GM19025 (cell line): ENCODE results near the gene RBM19.

Source experiments
- ATAC-seq: cut with Tn5 transposase; IDR thresholded peaks from one replicate; pipeline ENCODE4 v1.9.1; 2021; ENCODE audit warnings: mild to moderate bottlenecking, low read depth, moderate library complexity; ENCODE audit not compliant: unreplicated experiment

RBM19 gene

GRCh38 chr12:113889891-113890581, 76.1 kb downstream of the RBM19 start:
- no peak for ATAC-seq

- ATAC-seq = no peak
These were observed 77.0 kb downstream of the RBM19 start for GRCh38 chr12:113889076-113889475.

- ATAC-seq = no peak
These were observed 77.7 kb downstream of the RBM19 start for GRCh38 chr12:113888435-113888834.

- no peak for ATAC-seq
These were observed 78.2 kb downstream of the RBM19 start for GRCh38 chr12:113887906-113888305.

GRCh38 chr12:113886721-113887120, 79.4 kb downstream of the RBM19 start:
- no peak for ATAC-seq

- no peak for ATAC-seq
These were observed 81.7 kb downstream of the RBM19 start for GRCh38 chr12:113884392-113884791.

GRCh38 chr12:113882690-113883089, 83.4 kb downstream of the RBM19 start:
- no peak for ATAC-seq

GRCh38 chr12:113880988-113881962, 84.8 kb downstream of the RBM19 start:
- no peak for ATAC-seq

GRCh38 chr12:113880326-113880725, 85.8 kb downstream of the RBM19 start:
- ATAC-seq = no peak

- no peak for ATAC-seq
These were observed 86.5 kb downstream of the RBM19 start for GRCh38 chr12:113879658-113880057.

GRCh38 chr12:113877607-113878006, 88.5 kb downstream of the RBM19 start:
- ATAC-seq = no peak

GRCh38 chr12:113876160-113876559, 90.0 kb downstream of the RBM19 start:
- ATAC-seq = no peak

- no peak for ATAC-seq
These were observed 90.4 kb downstream of the RBM19 start for GRCh38 chr12:113875691-113876090.

- no peak for ATAC-seq
These were observed 91.0 kb downstream of the RBM19 start for GRCh38 chr12:113874999-113875561.

GRCh38 chr12:113874326-113874725, 91.8 kb downstream of the RBM19 start:
- ATAC-seq = no peak

GRCh38 chr12:113873740-113874139, 92.4 kb downstream of the RBM19 start:
- no peak for ATAC-seq

GRCh38 chr12:113870890-113871289, 95.2 kb downstream of the RBM19 start:
- no peak for ATAC-seq

GRCh38 chr12:113870035-113870434, 96.1 kb downstream of the RBM19 start:
- no peak for ATAC-seq

- no peak for ATAC-seq
These were observed 97.8 kb downstream of the RBM19 start for GRCh38 chr12:113868365-113868764.

- no peak for ATAC-seq
These were observed 98.9 kb downstream of the RBM19 start for GRCh38 chr12:113867258-113867657.

- no peak for ATAC-seq
These were observed 99.6 kb downstream of the RBM19 start for GRCh38 chr12:113866496-113866895.
